ENCODE results near the gene TMEM91.
"Not testable (repeated sequence)": the region's sequence is repeated elsewhere in the genome, so short reads cannot be mapped to it uniquely, and the experiment has no call there.

TMEM91 gene

DNA sequence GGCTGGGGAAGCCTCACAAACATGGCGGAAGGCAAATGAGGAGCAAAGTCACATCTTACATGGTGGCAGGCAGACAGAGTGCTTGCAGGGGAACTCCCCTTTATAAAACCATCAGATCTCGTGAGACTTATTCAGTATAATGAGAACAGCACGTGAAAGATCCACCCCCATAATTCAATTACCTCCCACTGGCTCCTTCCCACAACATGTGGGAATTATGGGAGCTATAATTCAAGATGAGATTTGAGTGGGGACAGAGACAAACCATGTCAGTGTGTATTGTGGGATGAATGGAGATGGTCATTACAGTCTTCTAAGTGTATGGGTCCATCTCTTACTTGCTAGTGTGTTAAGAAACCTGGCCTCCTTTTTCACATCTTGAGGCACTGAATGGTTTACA is 25.7 kb downstream of the TMEM91 start:
- 98% methylated on average over 2 of the region's 3 CpGs for WGBS
- Histone ChIP-seq H3K4me1 (ENCODE audit: insufficient read depth, low read length) (peaks cover 9% of the 10 kb centered on the region), H3K36me3 (ENCODE audit: insufficient read depth, low read length) (no peaks in the 10 kb centered on the region), H3K9ac (ENCODE audit: low read depth, low read length) (no peak overlapping the region), H3K4me3 (ENCODE audit: low read length) (no peak overlapping the region), H3K9me3 (ENCODE audit: insufficient read depth, low read depth, low read length) (no peaks in the 10 kb centered on the region), H3K27ac (ENCODE audit: low read depth, low read length) (no peak overlapping the region), H3K27me3 (ENCODE audit: insufficient read depth, low read length) (no peaks in the 10 kb centered on the region)

DNA sequence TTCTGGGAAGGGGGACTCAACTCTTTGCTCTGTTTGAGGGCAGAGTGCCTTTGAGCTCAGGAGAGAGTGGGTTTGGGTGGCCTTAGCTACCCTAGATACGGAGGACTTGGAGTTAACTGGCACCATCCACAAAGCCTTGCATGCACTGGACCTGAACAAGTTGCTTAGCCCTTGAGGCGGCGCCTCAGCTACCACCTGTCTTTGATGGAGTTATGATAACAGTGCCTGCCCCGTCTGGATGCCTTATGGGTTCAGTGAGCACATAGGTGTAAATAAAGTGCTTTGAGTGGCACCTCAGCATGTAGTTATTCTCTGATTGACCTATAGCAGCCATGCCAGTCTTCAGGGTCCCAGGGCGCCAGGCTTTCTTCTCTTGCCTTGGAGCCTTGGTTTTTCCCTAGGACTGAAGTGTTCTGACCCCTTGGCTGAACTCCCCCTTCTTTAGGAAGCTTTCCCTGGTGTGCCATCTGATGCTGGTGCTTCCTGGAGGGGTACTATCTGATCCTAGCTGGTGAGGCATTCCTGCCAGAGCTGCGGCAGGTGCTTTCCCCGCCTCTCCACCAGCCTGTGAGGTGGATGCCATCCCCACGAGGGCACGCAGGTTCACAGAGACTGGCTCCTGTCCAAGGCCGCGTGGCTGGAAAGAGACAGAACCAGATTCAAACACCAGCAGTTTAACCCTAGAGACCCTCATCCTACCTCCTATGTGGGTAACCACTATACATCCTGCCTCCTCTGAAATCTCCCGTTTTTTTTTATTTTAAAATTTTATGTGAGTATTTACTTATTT is 27.0 kb downstream of the TMEM91 start:
- H3K4me1 ChIP-seq (ENCODE audit: insufficient read depth, low read length): peaks cover 10% of the 10 kb centered on the region
- H3K36me3 ChIP-seq (ENCODE audit: insufficient read depth, low read length): no peaks in the 10 kb centered on the region
- H3K9ac ChIP-seq (ENCODE audit: low read depth, low read length): no peak overlapping the region
- no peaks in the 10 kb centered on the region for H3K9me3 ChIP-seq (ENCODE audit: insufficient read depth, low read depth, low read length)
- 96% methylated on average over 11 of the region's 12 CpGs for WGBS
- no peak overlapping the region for H3K4me3 ChIP-seq (ENCODE audit: low read length)
- H3K27ac ChIP-seq (ENCODE audit: low read depth, low read length): no peak overlapping the region
- no peaks in the 10 kb centered on the region for H3K27me3 ChIP-seq (ENCODE audit: insufficient read depth, low read length)

DNA sequence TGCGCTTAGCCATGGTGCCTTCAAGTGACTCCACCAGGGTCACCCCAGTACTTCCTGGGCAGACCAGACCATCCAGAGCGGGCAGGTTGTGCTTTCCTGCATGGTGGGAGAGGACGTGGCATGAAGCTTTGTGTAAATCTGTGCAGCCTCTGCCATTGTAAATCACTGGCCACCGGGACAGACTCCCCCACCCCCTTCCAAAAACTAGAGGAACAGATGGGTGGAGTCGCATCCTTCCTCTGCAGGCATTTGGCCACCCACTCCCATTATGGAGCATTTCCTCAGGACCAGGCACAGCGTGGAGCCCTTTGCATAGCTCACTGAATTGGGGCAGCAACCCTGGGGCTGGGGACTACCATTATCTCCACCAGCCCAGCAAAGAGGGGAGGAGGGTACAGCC is 29.4 kb downstream of the TMEM91 start:
- Histone ChIP-seq H3K4me3 (ENCODE audit: low read length) (no peak overlapping the region), H3K27ac (ENCODE audit: low read depth, low read length) (no peak overlapping the region)
- WGBS: 71% methylated on average over 6 of the region's 6 CpGs

DNA sequence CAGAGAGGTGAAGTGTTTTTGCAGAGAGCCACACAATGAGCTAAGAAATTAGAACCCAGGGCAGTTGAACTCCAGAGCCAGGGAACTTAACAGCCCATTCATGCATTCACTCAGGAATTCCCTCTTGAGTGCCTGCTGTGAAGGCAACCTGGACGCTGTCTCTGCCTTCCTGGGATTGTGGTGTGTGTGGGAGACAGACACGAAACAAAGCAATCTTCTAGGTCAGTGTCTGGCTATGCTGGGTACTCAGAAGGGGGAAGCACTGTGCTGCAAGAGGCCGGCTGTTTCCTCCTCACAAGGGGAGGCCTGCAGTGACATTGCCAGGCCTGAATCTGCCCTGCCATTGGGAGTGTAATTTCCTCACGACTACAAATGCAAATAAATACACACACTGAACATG is 30.9 kb downstream of the TMEM91 start:
- peak overlapping the region; percentile 27; the same call in 1 of the 2 replicates for H3K27ac ChIP-seq (ENCODE audit: low read depth, low read length)
- H3K4me1 ChIP-seq (ENCODE audit: insufficient read depth, low read length): peaks cover 4% of the 10 kb centered on the region; the same call in 1 of the 2 replicates
- H3K4me3 ChIP-seq (ENCODE audit: low read length): no peak overlapping the region
- H3K27me3 ChIP-seq (ENCODE audit: insufficient read depth, low read length): no peaks in the 10 kb centered on the region
- no peaks in the 10 kb centered on the region for H3K9me3 ChIP-seq (ENCODE audit: insufficient read depth, low read depth, low read length)
- peak overlapping the region; percentile 4; the same call in 1 of the 2 replicates for H3K9ac ChIP-seq (ENCODE audit: low read depth, low read length)
- H3K36me3 ChIP-seq (ENCODE audit: insufficient read depth, low read length): peaks cover 9% of the 10 kb centered on the region; the same call in 1 of the 2 replicates
- WGBS: 36% methylated on average over 4 of the region's 4 CpGs

More for the DNA sequence above, 29.4 kb downstream of the TMEM91 start:
- Histone ChIP-seq H3K36me3 (ENCODE audit: insufficient read depth, low read length) (0 out of 2 replicates have a peak, but pooled peaks cover 1% of the 10 kb centered on the region), H3K9ac (ENCODE audit: low read depth, low read length) (no peak overlapping the region), H3K27me3 (ENCODE audit: insufficient read depth, low read length) (no peaks in the 10 kb centered on the region), H3K9me3 (ENCODE audit: insufficient read depth, low read depth, low read length) (no peaks in the 10 kb centered on the region), H3K4me1 (ENCODE audit: insufficient read depth, low read length) (peaks cover 4% of the 10 kb centered on the region; the same call in 1 of the 2 replicates)

DNA sequence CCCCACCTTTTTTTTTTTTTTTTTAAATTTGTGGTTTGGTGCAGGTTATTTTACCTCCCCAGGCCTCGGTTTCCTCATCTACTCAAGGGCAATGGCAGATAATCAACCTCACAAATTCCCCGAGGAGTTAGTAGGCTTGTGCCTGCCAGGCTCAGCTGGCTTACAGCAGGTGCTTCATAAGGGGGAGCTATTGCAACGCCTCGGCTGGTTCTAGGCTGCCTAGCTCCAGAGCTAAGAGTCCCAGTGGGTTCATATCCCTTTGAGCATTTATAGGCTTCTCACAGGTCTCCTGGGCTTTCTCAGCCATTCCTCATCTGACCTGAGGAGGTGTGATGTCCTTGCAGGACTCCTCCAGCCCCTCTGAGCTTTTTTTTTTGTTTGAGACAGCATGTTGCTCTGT is 31.9 kb downstream of the TMEM91 start:
- Histone ChIP-seq H3K4me3 (ENCODE audit: low read length) (no peak overlapping the region), H3K27ac (ENCODE audit: low read depth, low read length) (no peak overlapping the region), H3K4me1 (ENCODE audit: insufficient read depth, low read length) (peaks cover 4% of the 10 kb centered on the region; the same call in 1 of the 2 replicates), H3K36me3 (ENCODE audit: insufficient read depth, low read length) (peaks cover 12% of the 10 kb centered on the region; the same call in 1 of the 2 replicates), H3K9ac (ENCODE audit: low read depth, low read length) (no peak overlapping the region), H3K9me3 (ENCODE audit: insufficient read depth, low read depth, low read length) (no peaks in the 10 kb centered on the region), H3K27me3 (ENCODE audit: insufficient read depth, low read length) (no peaks in the 10 kb centered on the region)
- 80% methylated on average over 4 of the region's 4 CpGs for WGBS

DNA sequence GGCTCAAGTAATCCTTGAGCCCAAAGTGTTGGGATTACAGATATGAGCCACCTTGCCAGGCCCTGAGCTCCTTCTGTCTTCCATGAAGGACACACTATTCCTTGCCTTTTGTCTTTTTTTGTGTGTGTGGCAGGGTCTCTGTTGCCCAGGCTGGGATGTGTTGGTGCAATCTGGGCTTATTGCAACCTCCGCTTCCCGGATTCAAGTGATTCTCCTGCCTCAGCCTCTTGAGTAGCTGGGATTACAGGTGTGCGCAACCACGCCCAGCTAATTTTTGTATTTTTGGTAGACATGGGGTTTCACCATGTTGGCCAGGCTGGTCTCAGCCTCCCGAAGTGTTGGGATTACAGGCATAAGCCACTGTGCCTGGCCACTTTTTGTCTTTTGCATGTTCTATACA is 32.5 kb downstream of the TMEM91 start:
- not testable (repeated sequence) for H3K27me3 ChIP-seq (ENCODE audit: insufficient read depth, low read length); H3K9ac ChIP-seq (ENCODE audit: low read depth, low read length); H3K27ac ChIP-seq (ENCODE audit: low read depth, low read length); H3K9me3 ChIP-seq (ENCODE audit: insufficient read depth, low read depth, low read length); H3K4me3 ChIP-seq (ENCODE audit: low read length); H3K4me1 ChIP-seq (ENCODE audit: insufficient read depth, low read length)
- WGBS: 94% methylated on average over 5 of the region's 5 CpGs
- peaks cover 12% of the 10 kb centered on the region; the same call in 1 of the 2 replicates for H3K36me3 ChIP-seq (ENCODE audit: insufficient read depth, low read length)

DNA sequence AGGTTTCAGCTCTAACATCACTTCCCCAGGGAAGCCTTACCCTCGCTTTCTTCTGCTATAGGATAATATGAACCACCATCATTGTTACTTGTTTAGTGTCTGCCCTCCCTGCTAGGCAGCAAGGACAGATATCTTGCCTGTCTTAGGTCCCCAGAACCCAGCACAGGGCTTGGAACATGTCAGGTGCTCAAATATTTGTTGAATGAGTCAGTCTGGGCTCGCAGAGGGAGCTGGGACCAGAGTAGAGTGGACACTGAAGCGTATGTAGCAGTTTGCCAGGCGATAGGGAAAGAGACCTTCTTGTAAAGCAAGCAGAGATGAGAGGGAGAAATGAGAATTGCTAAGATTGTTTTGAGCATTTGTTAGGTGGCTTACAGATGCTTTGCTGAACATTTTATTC is 33.0 kb downstream of the TMEM91 start:
- H3K4me1 ChIP-seq (ENCODE audit: insufficient read depth, low read length): peaks cover 4% of the 10 kb centered on the region; the same call in 1 of the 2 replicates
- no peak overlapping the region for H3K27ac ChIP-seq (ENCODE audit: low read depth, low read length)
- WGBS: 63% methylated on average over 4 of the region's 4 CpGs
- H3K9me3 ChIP-seq (ENCODE audit: insufficient read depth, low read depth, low read length): no peaks in the 10 kb centered on the region
- no peaks in the 10 kb centered on the region for H3K27me3 ChIP-seq (ENCODE audit: insufficient read depth, low read length)
- H3K36me3 ChIP-seq (ENCODE audit: insufficient read depth, low read length): peaks cover 12% of the 10 kb centered on the region; the same call in 1 of the 2 replicates
- no peak overlapping the region for H3K4me3 ChIP-seq (ENCODE audit: low read length)
- no peak overlapping the region for H3K9ac ChIP-seq (ENCODE audit: low read depth, low read length)

DNA sequence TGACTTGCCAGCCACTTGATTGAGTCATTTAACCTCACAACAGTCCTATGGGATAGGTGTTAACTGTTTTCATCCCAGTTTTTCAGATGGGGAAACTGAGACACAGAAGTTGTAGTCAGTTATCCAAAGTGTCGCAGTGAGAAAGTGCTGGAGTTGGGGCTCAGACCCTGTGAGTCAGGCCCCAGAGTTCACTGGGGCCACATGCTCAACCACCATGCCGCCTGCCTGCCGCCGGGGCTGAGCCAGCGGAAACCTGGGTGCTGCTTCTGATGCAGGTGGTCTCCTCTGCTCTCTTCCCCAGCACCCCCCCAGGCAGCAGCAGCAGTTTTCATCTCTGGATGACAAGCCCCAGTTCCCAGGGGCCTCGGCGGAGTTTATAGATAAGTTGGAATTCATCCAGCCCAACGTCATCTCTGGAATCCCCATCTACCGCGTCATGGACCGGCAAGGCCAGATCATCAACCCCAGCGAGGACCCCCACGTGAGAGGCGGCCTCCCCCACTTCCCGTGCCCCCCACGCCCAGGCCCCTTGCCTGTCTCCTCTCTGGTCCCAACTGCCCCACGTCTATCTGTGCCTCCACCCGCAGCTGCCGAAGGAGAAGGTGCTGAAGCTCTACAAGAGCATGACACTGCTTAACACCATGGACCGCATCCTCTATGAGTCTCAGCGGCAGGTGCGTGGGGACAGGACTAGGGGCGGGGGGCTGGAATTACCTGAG is 34.2 kb downstream of the TMEM91 start:
- Histone ChIP-seq H3K27me3 (ENCODE audit: insufficient read depth, low read length) (no peaks in the 10 kb centered on the region), H3K36me3 (ENCODE audit: insufficient read depth, low read length) (peaks cover 18% of the 10 kb centered on the region; the same call in 1 of the 2 replicates), H3K9ac (ENCODE audit: low read depth, low read length) (no peak overlapping the region), H3K4me3 (ENCODE audit: low read length) (no peak overlapping the region), H3K9me3 (ENCODE audit: insufficient read depth, low read depth, low read length) (no peaks in the 10 kb centered on the region), H3K27ac (ENCODE audit: low read depth, low read length) (no peak overlapping the region), H3K4me1 (ENCODE audit: insufficient read depth, low read length) (peaks cover 4% of the 10 kb centered on the region; the same call in 1 of the 2 replicates)
- 96% methylated on average over 23 of the region's 23 CpGs for WGBS

DNA sequence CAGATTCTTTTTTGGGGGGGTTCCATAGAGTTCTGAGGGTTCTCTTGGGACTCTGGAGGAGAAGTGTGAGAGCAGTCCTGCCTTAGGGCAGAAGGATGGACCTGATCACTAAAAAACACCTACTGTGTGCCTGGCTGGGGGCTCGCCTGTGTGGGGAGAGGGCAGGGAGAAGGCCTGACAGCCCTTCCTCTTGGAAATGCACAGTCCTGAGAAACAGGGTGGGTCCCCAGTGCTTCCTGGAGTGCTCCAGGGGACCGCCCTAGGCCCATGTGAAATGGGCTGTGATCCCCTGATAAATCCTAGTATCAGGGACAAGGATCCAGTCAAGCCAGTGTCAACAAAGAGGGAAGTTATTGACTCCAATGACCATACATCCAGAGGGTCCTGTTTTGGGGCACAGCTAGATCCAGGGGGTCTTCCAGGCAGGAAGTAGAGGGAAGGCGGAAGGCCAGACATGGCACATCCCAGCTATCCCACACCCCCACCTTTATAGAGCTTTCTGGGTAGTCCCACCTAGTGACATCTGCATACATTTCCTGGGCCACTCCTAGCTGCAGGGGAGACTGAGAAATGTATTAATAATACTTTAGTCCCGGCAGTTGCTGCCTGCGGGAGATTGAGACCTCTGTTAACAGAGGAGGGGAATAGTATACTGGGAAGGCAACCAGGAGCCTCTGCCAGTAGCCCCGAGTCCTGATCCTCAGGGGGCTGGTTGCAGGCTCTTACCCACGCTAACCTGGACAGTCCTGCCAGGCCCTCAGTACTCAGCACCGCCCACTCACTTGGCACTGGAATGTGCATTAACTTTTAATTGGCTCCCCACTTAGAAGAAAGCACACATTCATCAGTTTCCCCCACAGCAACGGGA is 35.0 kb downstream of the TMEM91 start:
- no peak overlapping the region for H3K9ac ChIP-seq (ENCODE audit: low read depth, low read length)
- peaks cover 21% of the 10 kb centered on the region; the same call in 1 of the 2 replicates for H3K36me3 ChIP-seq (ENCODE audit: insufficient read depth, low read length)
- H3K27ac ChIP-seq (ENCODE audit: low read depth, low read length): no peak overlapping the region

DNA sequence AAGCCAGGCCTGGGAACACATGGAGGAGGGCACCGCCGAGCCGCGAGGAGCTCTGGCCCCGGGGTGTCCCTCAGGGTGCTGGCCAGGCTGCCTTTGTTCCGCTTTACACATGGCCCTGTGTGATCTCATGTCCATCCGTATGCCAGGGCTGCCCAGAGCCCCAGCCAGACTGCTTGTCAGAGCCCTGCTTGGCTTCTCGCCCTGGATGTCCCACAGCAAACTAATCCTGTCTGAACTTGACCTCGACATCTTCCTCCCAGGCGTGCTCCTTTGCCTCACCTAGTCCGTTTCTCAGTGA is 35.6 kb downstream of the TMEM91 start:
- WGBS: 85% methylated on average over 11 of the region's 11 CpGs
- H3K27ac ChIP-seq (ENCODE audit: low read depth, low read length): no peak overlapping the region
- no peaks in the 10 kb centered on the region for H3K27me3 ChIP-seq (ENCODE audit: insufficient read depth, low read length)
- H3K4me3 ChIP-seq (ENCODE audit: low read length): no peak overlapping the region
- H3K36me3 ChIP-seq (ENCODE audit: insufficient read depth, low read length): peaks cover 24% of the 10 kb centered on the region; the same call in 1 of the 2 replicates
- no peak overlapping the region for H3K9ac ChIP-seq (ENCODE audit: low read depth, low read length)
- no peaks in the 10 kb centered on the region for H3K9me3 ChIP-seq (ENCODE audit: insufficient read depth, low read depth, low read length)
- peaks cover 4% of the 10 kb centered on the region; the same call in 1 of the 2 replicates for H3K4me1 ChIP-seq (ENCODE audit: insufficient read depth, low read length)

More for the DNA sequence above, 35.0 kb downstream of the TMEM91 start:
- Histone ChIP-seq H3K4me3 (ENCODE audit: low read length) (no peak overlapping the region), H3K4me1 (ENCODE audit: insufficient read depth, low read length) (peaks cover 4% of the 10 kb centered on the region; the same call in 1 of the 2 replicates), H3K9me3 (ENCODE audit: insufficient read depth, low read depth, low read length) (no peaks in the 10 kb centered on the region), H3K27me3 (ENCODE audit: insufficient read depth, low read length) (no peaks in the 10 kb centered on the region)
- WGBS: 79% methylated on average over 8 of the region's 9 CpGs
